AG08395 (cell line): ENCODE data around the gene TMEM255B.

ENCODE experiments used
- DNase-seq: peaks from one replicate; pipeline ENCODE4 v3.0.0; 2012; ENCODE audit warnings: mixed read lengths, low spot score

The TMEM255B gene

DNA sequence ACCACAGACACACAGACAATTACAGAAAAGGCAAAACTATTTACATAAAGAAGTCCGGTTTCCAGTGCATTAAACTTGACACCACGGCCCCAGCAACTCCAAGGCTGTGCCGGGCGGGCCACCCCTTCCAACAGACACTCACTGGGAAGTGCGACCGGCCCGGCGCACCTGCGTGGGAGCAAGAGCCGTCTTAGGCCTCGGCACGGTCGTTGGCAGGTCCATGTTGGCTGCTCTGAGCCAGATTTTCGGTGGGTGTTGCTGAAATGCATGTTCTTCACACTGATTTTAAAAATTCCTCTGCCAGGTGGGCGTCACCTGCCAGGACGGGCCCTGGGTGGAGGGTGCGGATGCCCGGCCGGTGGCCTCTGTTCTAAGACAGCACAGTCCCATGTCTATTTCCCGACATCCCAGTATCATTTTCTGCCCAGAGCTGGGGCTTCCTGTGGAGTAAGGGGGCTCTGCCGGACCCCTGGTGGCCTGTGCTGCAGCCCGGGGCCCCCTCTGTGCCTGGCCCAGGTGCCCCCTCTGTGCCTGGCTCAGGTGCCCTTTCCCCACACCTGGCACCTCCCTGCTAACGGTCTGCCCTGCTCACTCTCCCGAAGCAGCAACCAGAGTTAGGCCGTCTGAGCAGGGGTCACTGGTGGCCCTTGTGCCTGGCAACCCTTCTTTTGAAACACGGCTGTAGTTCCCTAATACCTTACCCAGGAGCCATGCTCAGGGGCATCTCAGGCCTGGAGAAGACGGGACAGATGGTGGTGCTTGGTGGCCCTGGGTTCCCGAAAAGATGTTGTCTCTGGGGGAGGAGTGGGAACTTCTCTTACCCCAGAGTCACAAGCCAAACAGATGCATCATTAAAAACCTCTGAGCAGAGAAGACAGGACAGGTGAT is 9.2 kb downstream of the TMEM255B start:
- DNase-seq, result no peak

DNA sequence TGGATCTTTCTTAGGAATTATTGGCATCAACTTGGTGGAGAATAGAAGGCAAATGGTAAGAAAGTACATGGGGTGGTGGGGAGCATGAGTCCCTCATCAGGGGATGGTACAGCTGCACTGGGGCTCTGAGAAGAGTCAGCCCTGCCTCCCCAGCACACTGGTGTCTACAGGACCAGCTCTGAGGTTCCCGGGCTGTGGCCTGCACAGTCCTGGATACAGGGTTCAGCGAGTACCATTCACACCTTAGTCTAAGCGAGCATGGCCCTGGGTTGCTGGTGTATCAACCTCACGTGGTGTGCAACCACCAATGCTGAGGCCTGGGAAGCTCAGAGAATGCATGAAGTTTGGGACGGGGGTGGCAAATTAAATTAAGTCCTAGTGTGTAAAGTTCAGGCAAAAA is 10.1 kb downstream of the TMEM255B start:
- no peak for DNase-seq

DNA sequence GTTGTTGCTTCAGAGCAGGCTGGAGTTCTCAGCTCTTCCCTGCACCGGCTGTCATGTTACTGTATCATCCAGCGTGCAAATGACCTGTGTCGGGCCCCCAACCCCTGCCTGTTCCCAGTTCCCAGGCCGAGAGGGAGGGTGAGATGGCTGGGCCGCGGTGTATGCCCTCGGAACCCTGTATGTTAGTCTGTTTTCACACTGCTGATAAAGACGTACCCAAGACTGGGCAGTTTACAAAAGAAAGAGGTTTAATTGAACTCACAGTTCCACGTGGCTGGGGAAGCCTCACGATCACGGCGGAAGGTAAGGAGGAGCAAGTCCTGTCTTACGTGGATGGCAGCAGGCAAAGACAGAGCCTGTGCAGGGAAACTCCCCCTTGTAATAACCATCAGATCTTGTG is 10.9 kb downstream of the TMEM255B start:
- no peak for DNase-seq

DNA sequence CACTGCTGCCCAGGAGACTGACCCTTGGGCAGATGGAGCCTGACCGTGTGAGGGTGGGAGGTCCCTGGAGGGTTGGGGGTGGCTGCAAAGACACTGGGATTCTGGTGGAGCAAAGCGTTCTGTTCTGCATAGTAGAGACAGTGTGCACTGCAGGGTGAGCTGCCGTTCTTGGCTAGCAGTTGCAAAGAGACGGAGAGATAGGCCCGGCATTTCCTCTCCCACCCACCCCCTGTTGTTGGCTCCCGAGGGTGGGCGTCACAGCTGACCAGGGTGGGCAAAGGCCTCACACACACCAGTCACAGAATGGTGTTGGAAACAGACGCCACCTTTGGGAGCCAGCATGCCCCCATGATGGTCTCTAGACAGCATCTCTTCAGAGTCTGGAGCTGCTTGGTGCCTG is 11.4 kb downstream of the TMEM255B start:
- DNase-seq, result no peak

DNA sequence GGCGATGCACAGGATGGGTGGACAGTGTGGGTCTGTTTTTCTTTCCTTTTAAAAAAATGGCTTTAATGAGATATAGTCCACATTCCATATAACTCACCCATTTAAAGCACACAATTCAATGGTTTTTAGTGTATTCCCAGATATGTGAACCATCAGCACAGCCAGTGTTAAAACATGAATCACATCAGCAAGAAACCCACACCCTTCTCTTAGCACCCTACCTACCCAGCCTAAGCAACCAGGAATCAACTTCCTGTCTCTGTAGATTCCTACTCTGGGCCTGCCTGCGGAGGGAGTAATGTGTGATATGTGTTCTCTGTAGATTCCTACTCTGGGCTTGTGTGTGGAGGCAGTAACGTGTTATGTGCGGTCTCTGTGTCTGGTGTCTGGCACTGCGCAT is 11.9 kb downstream of the TMEM255B start:
- DNase-seq, result no peak

DNA sequence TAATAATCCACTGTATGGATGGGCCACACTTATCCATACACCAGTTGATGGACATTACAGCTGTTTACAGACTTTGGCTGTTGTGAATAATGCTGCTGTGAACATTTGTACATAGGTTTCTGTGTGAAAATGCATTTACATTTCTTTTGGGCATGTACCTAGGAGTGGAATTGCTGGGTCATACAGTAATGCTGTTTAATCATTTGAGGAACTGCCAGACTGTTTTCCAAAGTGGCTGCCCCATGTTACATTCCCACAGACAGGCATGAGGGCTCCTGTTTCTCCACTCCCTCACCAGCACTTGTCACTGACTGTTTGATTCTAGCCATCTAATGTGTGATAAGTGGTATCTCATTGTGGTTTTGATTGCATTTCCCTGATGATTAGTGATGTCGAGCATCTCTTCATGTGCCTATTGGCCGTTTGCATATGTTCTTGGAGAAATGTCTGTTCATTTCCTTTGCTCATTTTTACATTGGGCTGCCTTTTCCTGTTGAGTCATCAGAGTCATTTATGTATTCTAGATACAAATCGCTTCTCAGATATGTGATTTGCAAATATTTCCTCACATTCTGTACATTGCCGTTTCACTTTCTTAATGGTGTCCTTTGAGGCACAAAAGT is 12.8 kb downstream of the TMEM255B start:
- DNase-seq, result no peak

DNA sequence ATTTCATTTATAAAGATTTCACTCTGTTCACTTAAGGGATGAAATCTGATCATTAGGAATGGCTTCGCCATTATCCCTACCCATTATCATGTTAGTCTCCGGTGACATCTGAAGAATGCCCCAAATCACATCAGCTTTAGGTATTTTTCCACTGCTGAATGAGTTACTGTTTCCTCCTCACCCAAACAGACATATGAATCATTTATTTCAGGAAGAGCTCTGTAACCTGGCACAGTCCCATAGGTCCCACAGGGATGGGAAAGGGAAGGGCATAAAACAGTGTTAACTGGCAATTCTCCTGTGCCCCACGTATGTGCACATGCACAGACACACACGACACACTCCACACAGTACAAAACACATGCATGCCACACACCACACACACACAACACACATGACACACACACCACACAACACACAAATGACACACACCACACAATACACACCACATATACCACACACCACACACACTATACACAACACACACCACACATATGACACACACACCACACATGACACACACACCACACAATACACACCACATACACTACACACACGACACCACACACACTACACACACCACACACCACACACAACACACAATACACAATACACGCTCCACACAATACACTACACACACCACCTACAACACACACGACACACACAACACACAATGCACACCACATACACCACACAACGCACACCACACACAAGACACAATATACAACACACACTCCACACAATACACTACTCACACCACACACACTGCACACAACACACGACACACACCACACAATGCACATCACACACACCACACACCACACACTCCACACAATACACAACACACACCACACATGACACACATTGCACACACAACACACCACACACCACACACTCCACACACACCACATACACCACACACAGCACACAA is 15.4 kb downstream of the TMEM255B start:
- DNase-seq, result peak; percentile 59

DNA sequence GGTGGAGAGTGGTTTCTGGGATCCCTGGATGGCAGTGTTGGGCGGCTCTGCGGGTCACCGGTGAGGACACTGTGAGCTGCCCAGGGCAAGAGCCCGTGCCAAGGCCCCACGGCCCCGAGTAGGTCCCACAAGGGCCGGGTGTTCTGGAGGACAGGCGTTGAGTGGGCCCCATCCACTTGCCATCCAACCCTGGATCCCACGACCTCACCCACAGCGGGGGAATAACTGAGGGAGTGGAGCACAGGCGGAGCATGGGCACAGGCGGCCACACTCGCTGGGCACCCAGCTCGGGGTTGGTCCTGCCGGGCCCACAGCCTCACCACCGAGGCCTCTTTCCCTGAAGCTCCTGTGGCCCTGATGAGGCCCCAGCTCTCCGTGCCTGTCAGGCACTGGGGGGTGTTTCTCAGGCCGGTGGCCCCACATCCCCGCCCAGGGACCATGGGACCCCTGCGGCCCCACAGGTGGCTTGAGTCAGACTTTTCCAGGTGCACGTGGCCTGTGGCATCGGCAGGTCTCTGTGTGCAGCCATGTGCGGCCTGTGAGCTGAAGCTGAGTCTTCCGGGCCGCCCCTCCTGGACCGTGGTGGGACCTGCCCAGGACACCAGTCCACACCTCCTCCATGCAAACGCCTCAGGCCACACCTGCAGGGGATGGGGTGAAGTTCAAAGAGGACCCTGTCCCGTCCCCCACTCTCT is 16.6 kb downstream of the TMEM255B start:
- DNase-seq, result no peak

DNA sequence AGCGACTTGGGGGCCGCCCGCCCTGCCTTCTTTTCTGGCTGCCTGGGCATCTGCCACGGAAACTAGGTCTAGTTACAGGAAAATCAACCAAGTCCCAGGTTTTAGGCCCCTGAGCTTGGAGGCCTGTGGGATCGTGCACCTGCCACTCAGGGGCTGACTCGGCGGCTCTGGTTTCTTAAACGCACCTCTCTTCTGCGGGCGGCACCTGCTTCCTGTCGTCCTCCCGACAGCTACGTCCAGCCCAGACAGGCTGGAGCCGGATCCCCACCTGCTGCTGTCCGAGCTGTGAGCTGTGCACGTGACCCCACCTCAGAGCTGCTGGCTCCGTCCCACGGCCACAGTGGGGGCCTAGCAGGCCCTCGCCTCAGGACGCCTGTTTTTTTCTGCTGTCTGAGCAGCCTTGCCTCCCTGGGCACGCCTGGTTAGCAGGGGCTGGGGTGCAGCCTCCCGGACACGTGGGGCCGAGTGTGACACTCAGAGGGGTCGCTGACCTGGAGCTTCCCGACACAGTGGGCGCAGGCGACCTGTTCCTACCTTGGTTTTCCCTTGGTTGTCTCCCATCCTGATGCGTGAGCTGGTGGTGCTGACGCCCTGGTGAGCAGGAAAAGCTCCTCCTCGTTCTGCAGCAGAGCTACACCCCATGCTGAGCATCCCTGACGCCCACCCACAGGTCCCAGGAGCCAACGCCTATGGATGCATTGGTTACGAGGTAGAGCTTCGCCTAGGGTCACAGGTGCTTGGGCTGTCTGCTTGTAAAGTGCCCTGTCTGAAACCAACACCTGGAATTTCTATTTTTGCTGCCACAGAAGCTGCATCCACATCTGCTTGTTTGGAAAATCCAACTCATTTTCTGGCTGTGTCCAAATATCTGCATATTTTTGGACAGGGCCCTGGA is 17.5 kb downstream of the TMEM255B start:
- no peak for DNase-seq

DNA sequence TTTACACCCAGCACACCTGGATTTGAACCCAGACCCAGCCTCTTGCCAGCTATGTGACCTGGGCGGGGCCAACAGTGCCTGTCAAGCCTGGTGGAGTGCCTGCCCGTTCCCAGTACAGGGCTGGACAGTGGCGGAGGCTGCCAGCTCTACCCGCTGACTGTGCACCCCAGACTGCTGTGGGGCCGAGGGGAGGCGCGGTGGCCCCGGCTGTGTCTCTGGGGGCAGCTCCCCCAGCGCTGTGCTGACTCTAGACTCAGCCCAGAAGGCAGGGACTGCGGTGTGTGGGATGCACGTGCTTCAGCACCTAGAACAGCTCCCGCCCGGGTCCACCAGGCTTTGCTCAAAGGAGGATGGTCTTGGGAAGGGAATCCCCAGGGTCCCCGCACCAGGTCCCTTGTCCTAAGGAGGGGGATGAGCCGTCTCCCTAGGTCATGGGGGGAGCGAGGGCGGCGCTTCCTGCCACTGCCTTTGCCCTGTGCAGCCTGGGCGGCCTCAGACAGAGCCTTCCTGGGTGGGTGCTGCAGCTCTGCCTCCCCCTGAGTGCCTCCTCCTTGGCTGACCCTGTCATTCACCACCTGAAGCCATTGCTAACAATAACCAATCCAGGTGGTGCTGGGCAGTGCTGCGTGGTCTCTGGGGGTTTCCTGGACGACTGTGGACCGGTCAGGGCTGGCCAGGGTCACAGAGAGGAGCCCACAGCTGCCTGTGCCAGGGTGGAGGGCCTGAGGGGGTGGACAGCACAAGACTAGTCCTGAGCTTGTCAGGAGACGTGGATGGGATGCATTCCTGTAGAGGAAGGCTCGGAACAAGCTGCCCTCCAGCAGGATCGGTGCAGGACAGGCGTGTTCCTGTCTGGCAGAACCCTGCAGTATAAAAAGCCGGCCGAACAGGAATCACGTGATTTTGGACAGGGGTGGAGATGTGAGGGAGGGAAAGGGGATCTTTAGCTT is 18.6 kb downstream of the TMEM255B start:
- peak; percentile 52 for DNase-seq

DNA sequence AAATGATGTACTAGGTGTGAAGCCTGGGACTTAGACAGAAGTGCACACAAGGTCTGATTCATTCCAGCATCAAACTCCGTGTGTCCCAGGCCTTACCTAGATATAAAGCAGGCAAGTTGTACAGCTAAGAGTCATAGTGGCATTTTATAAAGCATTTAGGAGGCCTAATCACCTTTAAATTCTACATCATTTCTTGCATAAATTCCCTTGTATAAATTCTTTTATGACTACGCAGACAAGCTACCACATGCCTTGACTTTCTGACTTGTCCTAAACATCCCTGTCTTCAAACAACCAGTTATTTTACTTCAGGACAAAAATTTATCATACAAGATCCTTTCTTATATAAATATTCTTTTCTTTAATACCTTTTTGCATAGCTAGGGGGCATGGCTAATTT is 22.5 kb downstream of the TMEM255B start:
- no peak for DNase-seq

DNA sequence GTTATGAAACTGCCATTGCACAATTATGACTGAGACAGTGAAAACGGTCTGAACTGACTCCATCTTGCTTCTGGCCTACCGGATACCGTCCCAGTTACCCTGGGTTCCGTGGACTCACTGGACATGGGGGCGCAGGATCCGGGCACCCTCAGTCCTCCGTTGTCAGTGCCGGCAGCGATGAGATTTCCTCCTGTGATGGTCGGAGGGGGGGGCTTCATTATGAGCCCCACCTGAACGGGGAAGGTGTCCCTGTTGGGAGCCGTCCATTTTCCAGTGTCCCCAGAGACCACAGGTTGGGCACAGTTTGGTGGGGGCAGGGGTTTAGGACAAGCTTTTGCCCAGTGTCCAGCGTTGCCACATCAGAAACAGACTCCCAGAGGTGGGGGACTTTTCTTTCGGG is 23.4 kb downstream of the TMEM255B start:
- DNase-seq, result no peak

DNA sequence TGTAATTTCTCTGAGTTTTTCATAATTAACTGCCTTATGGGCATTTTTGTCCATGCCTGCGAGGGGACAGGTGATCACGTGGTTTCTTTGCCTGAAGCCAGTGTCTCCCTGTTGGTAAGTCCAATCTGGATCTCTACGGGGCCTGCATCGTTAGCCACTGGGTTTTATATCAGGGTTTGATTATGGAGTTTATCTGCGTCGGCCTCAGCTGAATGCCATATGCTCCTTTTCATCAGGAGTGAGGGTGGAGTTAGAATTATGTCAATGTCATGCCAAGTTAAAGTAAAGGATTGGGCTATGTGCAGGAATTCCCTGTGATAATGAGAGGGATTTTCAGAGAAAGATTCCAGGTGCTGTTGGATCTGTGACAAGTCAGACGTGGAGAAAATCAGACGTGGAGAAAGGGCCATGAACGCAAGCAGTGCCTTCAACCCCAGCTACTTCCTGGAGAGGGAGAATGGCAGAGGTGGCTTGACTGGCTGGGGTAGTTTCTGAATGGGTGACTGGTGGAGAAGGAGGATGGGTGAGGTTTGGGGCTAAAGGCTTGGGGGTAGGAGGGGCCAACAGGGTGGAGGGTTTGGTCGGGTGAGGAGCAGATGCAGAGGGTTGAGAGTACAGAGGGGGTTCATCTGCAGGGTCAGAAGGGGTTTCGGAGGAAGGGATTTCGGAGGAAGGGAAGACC is 24.3 kb downstream of the TMEM255B start:
- no peak for DNase-seq

DNA sequence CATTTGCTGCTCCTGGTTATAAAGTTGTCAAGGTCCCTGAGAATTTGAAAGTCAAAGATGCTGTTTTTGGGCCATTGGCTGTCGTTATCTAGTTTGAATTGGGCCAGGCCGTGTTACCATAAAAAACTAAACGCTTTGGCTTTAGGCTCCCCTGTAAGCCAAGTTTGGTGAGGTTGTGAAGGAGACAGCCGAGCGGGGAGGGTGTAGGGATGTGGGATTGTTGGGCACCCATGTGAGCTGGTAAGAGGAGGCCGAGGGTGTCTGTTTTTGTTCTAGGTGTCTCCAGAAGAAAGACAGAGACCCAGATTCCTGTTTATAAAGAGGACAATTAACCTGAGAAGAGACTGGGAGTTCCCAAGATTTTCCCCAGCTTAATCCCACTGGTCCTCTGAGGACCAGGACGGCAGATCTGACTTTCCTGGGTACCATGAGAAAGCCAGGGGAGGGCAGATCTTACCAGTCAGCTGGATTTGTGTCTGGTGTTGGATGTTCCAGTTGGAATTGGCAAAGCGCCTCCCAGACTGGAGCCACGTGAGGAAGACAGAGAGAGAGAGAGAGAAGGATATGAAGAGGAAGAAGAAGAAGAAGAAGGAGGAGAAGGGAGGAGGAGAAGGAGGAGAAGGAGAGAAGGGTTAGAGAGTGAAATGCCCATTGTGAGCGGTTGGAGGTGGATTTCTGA is 25.1 kb downstream of the TMEM255B start:
- no peak for DNase-seq

DNA sequence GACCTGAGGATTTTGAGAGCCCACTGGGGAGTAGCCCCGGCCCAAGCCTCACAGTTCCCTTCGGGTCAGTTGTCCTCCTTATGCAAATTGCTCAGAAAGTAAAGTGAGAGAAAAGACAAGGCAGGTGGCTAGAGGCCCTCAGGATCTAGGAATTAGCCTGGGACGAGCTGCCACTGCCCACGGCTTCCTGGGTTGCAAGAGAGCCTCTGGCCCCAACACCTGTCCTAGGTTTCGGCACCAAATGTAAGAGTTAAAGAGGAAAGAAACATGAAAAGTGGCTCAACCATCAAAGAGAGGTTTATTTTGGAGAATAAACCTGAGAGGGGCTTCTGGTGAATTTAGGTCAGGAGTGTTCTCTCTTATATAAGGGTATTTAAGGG is 25.6 kb downstream of the TMEM255B start:
- DNase-seq, result no peak

DNA sequence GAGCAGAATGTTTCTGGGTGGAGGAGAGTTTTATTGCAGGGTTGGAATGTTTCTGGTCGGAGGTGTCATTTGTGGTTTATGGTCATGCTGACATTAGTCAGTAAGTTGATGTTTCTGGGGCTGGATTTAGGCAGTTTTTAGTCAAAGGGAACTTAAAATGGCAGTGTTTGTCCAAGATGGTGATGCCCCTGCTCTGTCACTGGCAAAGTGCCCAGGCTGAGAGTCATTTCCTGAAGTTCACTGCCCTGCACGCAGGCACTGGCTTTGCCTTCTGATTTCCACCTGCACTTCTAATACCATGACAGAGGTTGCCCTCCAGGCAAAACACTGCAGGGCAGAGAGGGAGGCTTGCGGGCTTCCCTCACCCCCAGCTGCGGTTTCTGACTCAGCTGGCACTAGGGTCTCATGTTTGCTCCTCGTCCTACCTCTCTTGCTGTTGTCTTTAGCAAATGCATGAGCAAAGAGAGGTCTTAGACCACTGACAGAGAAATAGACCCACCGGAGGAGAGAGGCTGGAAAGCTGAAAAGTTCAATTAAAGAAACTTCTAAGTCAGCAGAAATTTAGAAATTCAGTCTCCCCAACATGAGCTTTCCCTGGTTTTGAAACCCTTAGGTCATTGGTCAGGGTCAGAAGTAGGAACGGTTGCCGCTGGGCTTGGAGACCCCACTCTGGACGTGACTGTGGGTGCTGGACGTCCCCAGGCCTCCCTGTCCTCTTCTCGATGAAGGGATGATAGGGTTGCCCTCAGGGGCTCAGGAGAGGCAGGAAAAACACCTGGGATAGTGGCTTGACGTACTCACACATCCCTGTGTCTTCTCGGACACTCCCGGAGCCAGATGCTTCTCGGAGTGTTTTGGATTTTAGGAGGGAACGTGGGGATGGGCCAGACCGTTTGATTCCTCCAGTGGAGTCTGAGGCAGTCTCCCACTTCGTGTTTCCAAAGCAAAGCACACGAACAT is 26.3 kb downstream of the TMEM255B start:
- peak; percentile 74 for DNase-seq

DNA sequence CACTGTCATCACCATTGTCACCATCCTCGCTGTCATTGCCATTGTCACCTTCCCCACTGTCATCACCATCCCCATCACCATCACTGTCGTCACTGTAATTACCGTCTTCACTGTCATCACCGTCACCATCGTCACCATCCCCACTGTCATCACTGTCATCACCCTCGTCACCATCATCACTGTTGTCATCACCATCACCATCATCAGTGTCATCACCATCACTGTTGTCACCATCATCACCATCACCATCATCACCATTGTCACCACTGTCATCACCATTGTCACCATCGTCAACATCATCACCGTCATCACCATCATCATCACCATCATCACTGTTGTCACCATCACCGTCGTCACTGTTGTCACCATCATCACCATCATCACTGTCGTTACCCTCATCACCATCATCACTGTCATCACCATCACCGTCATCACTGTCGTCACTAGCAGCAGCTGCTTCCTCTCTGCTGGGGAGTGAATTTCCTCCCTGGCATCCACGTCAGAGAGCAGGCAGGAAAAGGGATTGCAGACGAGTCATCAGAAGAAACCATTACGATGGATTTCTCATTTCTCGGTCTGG is 27.3 kb downstream of the TMEM255B start:
- peak; percentile 21 for DNase-seq
